Measurements from ENCODE around the gene SPATA6L.

Gene SPATA6L, protein sequence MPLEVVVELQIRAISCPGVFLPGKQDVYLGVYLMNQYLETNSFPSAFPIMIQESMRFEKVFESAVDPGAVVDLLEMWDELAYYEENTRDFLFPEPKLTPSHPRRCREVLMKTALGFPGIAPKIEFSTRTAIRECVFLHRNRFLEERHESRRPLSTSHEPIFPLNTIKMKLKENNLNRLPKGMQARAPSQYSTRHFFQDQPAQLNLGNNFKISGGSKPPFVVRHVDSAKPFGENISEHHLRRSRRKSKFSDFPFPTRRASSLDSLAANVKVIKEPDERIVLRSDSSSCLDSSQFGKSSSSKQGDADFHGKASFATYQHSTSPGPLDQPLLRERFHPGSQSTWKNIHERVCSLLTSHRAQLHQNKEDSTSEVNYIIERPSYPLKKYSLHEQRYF

DNA sequence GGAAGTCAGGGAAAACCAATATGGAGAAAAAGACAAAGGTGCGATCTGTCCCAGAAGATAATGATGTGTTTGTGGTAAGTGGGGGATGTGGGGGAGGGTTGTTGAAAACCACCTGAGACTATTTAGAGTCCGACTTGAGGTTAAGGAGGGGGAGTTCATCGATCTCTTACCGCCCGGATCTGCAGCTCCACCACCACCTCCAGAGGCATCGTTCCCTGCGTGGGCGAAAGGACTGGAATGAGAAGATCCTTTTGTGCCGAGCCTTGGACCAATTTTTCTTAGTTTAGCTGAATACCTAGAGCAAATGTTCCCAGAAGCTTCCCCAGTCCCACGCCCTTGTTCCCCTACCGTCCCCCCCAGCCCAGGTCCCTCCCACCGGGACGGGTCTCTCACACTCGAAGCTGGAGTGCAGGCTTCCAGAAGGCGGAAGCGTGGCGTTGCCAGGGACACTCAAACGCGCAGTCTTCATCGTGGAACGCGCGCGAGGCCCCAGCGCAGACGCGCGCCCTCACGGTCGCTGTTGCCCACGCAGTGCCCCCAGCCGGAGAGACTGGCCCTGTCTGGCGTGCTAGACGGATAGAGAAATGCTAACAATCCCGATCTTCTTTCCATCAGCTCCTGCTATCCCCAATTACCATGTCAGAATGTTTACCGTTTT, at the start of gene SPATA6L:
SPATA6L (minus strand) TSS at position 439 of the 658 bp plus-strand sequence; CDS start at position 209, 230 bp downstream.
- FAIRE-seq = no peak

DNA sequence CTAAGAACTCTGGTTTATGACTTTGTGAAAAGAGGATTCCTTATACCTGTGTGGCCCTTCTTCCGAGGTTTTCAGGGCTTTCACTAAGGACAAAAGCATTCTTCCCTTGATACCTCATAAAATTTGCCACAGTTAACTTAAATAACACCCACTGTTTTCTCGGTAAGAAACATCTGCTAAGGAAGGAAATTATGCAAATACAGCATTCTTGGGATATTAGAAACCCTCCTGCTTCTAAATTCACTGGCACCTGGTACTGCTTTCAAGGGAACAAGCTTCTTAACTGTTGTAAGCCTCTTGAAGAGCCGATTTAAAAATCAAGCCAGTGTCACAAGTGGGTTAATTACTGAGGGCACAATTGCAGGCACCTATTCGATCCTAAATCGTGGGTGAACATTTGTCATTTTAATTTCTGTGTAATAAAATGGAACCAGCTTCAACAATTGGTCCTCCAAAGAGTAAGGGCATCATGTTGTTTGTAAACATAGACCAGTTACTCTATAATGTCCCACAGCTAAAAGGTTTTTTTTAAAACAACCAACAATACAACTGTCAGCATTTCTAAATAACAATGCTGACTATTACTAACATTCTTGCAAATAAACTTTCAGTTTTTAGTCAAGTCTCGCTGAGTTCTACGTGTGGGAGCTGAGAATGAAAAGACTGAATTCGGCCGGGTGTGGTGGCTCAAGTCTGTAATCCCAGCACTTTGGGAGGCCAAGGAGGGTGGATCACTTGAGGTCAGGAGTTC, 48.2 kb upstream of the SPATA6L start:
- FAIRE-seq = no peak

DNA sequence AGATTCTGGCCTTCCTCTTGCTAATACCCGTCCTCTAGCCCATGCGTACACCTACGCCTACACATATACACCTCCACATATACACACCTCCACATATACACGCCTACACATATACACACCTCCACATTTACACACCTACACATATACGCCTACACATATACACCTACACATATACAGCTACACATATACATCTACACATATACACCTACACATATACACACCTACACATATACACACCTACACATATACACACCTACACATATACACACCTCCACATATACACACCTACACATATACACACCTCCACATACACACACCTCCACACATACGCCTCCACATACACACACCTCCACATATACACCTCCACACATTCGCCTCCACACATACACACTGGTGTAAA, 47.6 kb upstream of the SPATA6L start:
- no peak for FAIRE-seq

GRCh38 chr9:4709380-4709779, 43.1 kb upstream of the SPATA6L start:
- FAIRE-seq = peak; percentile 44

GRCh38 chr9:4706971-4707622, 40.8 kb upstream of the SPATA6L start:
- no peak for FAIRE-seq

- FAIRE-seq = no peak
Measured at GRCh38 chr9:4706021-4706420, 39.7 kb upstream of the SPATA6L start.

- FAIRE-seq = no peak
Measured at GRCh38 chr9:4704129-4704528, 37.8 kb upstream of the SPATA6L start.

GRCh38 chr9:4701526-4701925, 35.2 kb upstream of the SPATA6L start:
- FAIRE-seq = peak; percentile 6

DNA sequence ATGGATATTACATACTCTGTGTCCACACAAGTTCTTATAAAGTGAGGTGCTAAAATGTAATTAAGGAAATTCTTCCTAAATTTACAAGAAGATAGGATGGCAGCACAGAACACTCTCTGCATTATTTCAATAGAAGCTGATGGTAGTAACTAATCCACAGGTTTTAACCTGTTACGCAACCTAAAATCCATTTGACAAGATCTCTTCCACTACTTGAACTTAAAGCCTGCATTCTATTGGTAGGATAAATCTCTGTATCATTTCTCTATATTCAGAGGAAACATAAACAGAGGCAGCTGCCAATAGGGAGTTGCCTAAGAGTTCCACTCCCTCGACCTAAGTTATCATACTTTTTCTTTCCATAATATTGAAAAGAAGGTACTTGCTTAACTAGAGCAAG, 34.7 kb upstream of the SPATA6L start:
- no peak for FAIRE-seq

- FAIRE-seq = no peak
Measured at GRCh38 chr9:4700091-4700490, 33.8 kb upstream of the SPATA6L start.

DNA sequence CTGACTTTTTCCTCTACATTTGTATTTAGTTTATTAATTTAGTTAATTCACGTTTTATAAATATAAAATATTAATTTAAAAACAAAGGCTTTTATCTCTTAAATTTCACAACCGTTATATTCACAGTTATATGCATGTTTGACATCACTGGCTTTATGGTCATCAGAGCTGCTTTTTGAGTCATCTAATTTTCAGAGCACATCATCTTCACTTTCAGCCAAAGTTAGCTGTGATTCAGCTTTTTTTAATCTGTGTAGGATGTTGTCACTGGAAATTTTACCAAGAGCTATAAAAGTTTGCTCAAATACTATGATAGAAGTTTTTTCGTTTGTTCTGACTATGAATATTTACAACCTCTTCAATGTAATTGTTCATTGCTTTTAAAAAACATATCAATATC, 25.5 kb upstream of the SPATA6L start:
- FAIRE-seq = no peak

DNA sequence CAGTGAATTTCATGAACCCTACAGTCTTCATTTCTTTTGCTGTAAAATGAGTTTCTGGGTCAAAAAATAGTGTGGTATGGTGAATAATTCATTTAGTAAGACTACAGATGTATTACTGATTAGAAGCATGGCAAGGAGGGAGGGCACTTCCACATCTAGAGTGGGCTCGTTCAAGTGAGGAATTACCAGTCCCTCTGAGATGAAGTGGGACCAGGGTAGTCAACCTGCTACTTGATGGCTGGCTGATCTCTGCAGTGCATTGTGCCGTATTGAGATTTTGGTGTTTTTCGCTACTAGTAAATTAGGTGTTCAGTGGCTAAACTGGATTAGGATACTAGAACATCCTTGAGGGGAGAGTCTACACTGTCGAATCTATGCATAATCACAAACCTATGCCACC, 23.9 kb upstream of the SPATA6L start:
- FAIRE-seq = no peak

GRCh38 chr9:4689687-4690104, 23.4 kb upstream of the SPATA6L start:
- FAIRE-seq = no peak

DNA sequence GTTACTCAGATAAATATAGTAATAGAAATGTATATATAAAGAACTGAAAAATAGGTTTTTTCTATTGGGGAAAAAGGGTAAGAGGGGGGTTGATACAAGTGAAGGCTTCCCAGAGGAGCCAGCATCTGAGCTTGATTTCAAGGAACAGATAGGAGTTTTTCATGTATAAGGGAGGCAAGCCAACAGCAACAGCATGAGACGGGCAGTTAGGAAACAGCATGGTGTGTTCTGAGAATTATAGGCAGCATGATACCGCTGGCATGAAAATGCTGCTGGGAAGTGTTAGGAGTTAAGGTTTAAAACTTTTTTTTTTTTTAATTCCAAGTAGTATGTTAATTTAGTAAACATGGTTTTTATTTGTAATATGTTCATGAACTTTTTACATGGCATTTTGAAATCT, 22.7 kb upstream of the SPATA6L start:
- FAIRE-seq = no peak

GRCh38 chr9:4686584-4686983, 20.3 kb upstream of the SPATA6L start:
- peak; percentile 77 for FAIRE-seq

DNA sequence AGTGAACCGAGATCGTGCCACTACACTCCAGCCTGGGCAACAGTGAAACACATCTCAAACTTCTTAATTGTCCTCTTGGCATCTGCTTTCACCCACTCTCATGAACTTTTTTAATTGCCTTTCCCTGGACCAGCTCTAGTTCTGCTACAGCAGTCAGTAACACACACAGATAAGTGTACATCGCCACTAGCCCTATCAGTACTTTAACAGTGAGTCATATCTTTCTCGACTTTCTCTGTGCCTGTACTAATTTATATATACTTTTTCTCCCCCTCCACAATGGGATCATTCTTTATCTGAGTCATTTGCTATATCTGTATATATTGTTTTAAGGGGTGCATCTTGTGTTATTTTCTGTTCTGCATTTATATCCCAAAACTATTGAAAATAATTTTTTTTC, 19.8 kb upstream of the SPATA6L start:
- no peak for FAIRE-seq

GRCh38 chr9:4684820-4685219, 18.5 kb upstream of the SPATA6L start:
- FAIRE-seq = no peak

GRCh38 chr9:4680750-4681149, 14.5 kb upstream of the SPATA6L start:
- no peak for FAIRE-seq

GRCh38 chr9:4680173-4680525, 13.9 kb upstream of the SPATA6L start:
- no peak for FAIRE-seq

GRCh38 chr9:4679268-4680172, 13.2 kb upstream of the SPATA6L start, which contains the start of gene CDC37L1:
Gene CDC37L1 (plus strand): TSS chr9:4679569. CDS start chr9:4679768, 199 bp downstream.
- peak; percentile 97 for FAIRE-seq

DNA sequence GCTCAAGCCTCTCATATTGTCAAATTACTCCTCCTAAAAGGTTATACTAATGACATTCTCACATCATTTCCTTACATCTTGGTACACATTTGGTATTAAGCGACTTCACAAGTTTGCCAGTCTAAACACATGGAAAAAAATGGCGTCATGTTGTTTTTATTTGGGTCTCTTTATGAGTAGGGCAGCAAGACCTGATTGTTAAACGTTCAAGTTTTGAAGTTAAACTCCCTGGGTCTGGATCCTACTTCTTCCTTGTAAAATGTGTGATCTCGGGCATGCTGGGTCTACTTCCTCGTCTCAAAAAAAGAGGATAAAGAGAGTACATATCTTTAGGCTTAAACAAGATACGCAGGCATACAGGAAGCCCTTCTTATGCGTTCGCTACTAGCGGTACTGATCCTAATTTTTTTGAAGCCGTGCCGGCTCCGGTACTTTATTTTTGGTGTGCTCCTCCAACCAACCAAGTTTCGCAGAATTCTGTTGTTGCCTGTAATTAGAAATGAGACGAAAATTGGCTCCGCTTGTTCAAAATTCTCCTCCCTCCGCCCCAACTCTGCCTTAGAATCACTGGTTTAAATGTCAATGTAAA, 12.5 kb upstream of the SPATA6L start:
- FAIRE-seq = no peak

GRCh38 chr9:4677392-4677791, 11.1 kb upstream of the SPATA6L start:
- FAIRE-seq = no peak

Measured in G401.6 (cell line).